Stimulated activated CD8-positive, alpha-beta memory T cell treated with anti-CD3 and anti-CD28 coated beads, Interleukin-2, amount 100 ng/mL, for 48 hours (primary cell): ENCODE measurements around the gene SPSB2.
"Not testable (repeated sequence)": the region's sequence is repeated elsewhere in the genome, so short reads cannot be mapped to it uniquely, and the experiment has no call there.

ENCODE experiments used
- DNase-seq, 2 donors: peaks; one replicate each; pipeline ENCODE4 v3.0.0-alpha.2; 2020; ENCODE audit warnings: low read depth in 2 of 2

Gene SPSB2

GRCh38 chr12:6899837-6900519 lies 26.9 kb upstream of the SPSB2 start:
- DNase-seq = no peak

- no peak for DNase-seq
Measured at GRCh38 chr12:6899427-6899826, 26.3 kb upstream of the SPSB2 start.

GRCh38 chr12:6896846-6897435 lies 23.8 kb upstream of the SPSB2 start:
- no peak for DNase-seq

GRCh38 chr12:6894321-6894720 lies 21.2 kb upstream of the SPSB2 start:
- DNase-seq = no peak

DNA sequence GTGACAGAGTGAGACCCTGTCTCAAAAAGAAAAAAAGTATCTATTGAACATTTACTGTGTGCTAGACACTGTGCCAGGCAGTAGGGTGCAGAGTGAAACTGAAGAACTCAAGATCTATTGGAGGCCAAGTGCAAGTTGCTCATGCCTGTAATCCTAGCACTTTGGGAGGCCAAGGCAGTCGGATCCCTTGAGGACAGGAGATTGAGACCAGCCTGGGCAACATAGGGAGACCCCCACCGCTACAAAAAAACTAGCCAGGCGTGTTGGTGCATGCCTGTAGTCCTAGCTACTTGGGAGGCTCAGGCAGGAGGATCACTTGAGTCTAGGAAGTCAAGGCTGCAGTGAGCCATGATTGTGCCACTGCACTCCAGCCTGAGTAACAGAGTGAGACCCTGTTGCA lies 19.6 kb upstream of the SPSB2 start:
- DNase-seq = not testable (repeated sequence)

GRCh38 chr12:6891646-6892001 lies 18.5 kb upstream of the SPSB2 start:
- DNase-seq = no peak

- peak; percentile 98 to 99 for DNase-seq
Measured at GRCh38 chr12:6890789-6891645, 17.9 kb upstream of the SPSB2 start.

DNA sequence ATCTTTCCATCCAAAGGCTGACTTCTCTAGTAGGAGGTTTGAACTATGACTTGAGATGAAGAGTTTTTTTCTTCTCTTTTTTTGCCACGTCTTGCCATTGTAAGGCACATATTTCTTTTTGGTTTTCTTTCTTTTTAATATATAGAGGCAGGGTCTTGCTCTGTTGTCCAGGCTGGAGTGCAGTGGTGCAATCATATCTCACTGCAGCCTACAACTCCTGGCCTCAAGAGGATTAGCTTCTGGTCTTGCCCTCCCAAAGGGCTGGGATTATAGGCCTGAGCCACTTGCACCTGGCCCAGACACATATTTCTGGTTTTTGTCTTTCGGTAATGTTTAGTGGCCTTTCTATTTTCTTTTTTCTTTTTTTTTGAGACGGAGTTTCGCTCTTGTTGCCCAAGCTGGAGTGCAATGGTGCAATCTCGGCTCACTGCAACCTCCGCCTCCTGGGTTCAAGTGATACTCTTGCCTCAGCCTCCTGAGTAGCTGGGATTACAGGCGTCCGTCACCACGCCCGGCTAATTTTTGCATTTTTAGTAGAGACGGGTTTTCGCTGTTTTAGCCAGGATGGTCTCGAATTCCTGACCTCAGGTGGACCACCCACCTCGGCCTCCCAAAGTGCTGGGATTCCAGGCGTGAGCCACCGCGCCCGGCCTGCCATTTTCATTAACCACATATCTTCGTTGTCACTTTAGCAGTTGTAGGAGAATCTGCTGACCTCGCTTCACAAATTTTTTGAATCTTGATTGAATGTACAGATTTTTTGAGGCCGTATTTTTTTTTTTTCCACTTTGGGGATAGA lies 16.9 kb upstream of the SPSB2 start:
- DNase-seq = not testable (repeated sequence)

GRCh38 chr12:6888794-6889193 lies 15.7 kb upstream of the SPSB2 start:
- not testable (repeated sequence) for DNase-seq

GRCh38 chr12:6888360-6888759 lies 15.3 kb upstream of the SPSB2 start:
- DNase-seq = no peak

GRCh38 chr12:6887460-6887859 lies 14.4 kb upstream of the SPSB2 start:
- DNase-seq = no peak

GRCh38 chr12:6886206-6886999 lies 13.3 kb upstream of the SPSB2 start:
- not testable (repeated sequence) for DNase-seq

DNA sequence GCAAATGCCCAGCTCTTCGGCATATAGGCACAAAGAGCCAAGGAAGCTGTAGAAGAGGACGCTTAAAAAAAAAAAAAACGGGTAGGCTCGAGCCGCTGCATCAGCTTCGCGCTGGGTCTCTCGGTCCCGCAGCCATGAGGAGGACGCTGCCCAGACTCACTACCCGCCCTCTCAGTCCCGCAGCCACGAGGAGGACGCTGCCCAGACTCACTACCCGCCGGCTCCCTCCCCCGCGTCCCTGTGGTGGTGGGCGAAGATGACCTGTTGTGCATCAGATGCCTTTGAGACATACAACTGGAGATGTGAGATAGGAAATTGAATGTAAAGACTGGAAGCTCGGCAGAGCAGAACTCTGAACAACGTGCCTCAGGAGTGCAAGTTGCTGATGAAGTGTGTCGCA lies 11.4 kb upstream of the SPSB2 start:
- DNase-seq = no peak

DNA sequence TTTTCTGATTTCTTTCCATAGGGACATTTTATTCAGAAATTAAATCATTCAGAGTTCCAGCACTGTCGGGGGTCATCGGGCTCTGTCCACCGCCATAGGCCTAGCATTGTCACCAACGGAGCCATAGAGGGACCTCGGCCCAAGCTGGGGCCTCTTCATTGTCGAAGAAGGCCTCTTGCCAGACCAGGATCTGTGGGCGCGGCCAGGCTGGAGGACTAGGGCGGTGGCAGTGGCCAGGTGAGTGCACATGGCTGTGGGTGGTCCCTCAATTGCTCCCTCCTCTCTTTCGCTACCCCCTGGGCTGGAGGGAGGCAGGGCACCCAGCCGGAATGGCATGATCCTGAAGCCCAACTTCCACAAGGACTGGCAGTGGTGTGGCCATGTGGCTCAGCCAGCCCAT lies 10.6 kb upstream of the SPSB2 start:
- no peak for DNase-seq

- no peak for DNase-seq
Measured at GRCh38 chr12:6883252-6883651, 10.1 kb upstream of the SPSB2 start.

GRCh38 chr12:6879824-6880223 lies 6.7 kb upstream of the SPSB2 start:
- DNase-seq = not testable (repeated sequence)

- DNase-seq = not testable (repeated sequence)
Measured at GRCh38 chr12:6874015-6874368, 889 bp upstream of the SPSB2 start.

DNA sequence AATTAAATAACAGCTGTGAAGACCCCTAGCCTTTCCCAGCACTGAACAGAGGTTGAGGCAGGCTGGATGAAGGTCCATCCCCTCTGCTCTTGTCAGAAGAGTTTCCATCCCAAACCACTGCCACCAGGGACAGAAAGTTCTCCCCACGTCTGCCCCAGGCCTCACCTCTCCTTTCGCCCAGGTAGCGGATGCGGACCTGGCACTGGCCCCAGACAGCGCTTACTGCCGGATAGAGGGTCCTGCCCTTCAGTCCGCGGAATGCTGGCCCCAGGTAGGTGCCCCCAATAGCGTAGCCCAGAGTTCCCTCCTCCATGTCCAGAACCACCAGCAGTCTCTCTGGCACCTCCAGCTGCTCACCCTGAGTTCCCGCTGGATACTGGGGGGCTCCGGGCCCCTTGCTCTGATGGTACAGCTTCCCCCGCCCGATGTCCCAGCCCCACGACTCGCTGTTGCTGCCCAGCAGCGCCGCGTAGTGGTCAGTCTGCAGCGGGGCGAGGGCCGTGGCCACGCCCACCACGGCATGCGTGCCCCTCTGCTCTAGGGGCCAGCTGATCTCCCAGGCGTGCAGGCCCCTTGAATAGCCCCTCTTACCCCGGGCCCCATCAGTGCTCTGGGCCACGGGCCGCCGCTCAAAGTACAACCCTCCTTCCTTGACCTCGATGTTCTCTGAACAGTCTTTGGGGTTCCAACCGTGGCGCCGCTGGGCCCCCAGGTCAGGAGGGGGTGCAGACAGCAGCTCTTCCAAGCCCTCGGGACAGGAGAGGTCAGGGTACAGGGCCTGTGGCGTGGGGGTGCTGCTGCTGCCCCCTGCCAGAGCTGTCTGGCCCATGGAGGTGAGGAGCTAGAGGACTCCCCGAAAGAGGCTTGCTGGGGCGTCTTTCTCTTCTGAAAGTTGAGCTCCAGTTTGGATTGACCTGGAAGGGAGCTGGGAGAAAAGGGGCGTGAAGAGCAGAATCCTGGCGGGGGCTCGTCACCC lies 742 bp downstream of the SPSB2 start:
- DNase-seq = peak; percentile 81 to 86

- peak; percentile 36 to 37 for DNase-seq
Measured at GRCh38 chr12:6871052-6871957, 1.8 kb downstream of the SPSB2 start.
